Measurements from ENCODE around the gene VMO1.

The VMO1 gene

GRCh38 chr17:4812690-4813089, 26.5 kb upstream of the VMO1 start:
- ChIA-PET CTCF (no interaction called here), POLR2A (no interaction called here)
- no peak for DNase-seq (ENCODE audit: extremely low spot score)
- no peak for TF ChIP-seq ARNT (IDR thresholded peaks at IDR 0.05)

GRCh38 chr17:4811471-4811870, 25.3 kb upstream of the VMO1 start:
- ChIA-PET CTCF (no interaction called here), POLR2A (no interaction called here)
- DNase-seq (ENCODE audit: extremely low spot score), result no peak
- TF ChIP-seq L3MBTL2 (conservative IDR thresholded peaks at IDR 0.05) (no peak), FOXM1 (IDR thresholded peaks at IDR 0.05; ENCODE audit: borderline replicate concordance) (no peak), PKNOX1 (IDR thresholded peaks at IDR 0.05) (no peak), CTBP1 (IDR thresholded peaks at IDR 0.05; ENCODE audit: borderline replicate concordance) (no peak)

DNA sequence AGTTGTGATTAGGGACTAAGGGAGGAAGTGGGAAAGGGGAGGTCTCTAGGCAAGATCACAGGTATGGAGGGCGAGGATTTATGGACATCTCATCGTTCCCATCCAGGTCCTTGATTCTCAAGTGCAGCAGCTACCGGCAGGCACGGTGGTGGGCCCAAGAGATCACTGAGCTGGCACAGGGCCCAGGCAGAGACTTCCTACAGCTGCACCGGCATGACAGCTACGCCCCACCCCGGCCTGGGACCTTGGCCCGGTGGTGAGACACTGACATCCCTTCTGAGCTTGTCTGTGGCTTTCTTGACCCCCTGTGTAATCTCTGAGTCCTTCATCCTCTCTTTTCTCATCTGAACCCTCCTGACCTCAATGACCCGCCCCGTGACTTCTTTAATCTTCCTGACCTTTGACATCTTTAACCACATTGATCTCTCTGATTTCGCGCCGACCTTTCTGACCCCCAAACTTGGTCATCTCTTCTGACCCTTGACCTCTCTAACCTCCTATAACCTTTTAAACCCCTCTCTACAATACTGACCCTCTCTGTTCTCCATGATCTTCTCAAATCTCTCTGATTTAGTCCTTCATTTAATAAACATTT, 24.6 kb upstream of the VMO1 start:
- CTCF ChIA-PET, result no interaction called here
- TF ChIP-seq FOXK2 (IDR thresholded peaks at IDR 0.05) (no peak), BHLHE40 (IDR thresholded peaks at IDR 0.05; ENCODE audit: borderline replicate concordance) (no peak), HDGF (IDR thresholded peaks at IDR 0.05; ENCODE audit: borderline replicate concordance) (no peak), SUZ12 (IDR thresholded peaks at IDR 0.05) (no peak), ZNF384 (IDR thresholded peaks at IDR 0.05) (no peak), L3MBTL2 (conservative IDR thresholded peaks at IDR 0.05) (no peak), FOXA1 (IDR thresholded peaks at IDR 0.05) (no peak), TARDBP (IDR thresholded peaks at IDR 0.05) (no peak), ELF4 (IDR thresholded peaks at IDR 0.05) (no peak), SP1 (IDR thresholded peaks at IDR 0.05) (no peak), FOXM1 (IDR thresholded peaks at IDR 0.05; ENCODE audit: borderline replicate concordance) (no peak), LEF1 (IDR thresholded peaks at IDR 0.05; ENCODE audit: borderline replicate concordance) (no peak), NFRKB (IDR thresholded peaks at IDR 0.05) (no peak), CTBP1 (IDR thresholded peaks at IDR 0.05; ENCODE audit: borderline replicate concordance) (no peak), PKNOX1 (IDR thresholded peaks at IDR 0.05) (no peak)
- POLR2A ChIA-PET, result no interaction called here
- no peak for DNase-seq (ENCODE audit: extremely low spot score)

DNA sequence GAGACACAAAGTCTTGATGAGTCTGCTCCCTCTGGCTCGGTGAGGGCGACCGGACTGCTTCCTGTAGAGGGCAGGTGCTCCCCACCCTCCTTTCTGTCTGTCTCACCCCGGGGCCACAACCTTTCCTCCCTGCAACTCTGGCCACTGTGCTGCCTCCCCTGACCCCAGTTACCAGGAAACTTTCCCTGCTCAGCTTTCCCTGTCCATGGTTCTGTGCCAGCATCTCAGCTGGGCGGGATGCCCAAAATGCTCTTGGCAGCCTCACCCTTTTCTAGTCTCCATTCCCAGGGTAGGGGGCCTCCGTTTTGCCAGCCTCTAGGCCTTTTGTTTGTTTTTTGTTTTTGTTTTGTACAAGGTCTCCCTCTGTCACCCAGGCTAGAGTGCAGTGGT, 22.2 kb upstream of the VMO1 start:
- no peak for DNase-seq (ENCODE audit: extremely low spot score)
- CTCF ChIA-PET, result no interaction called here
- no peak for TF ChIP-seq TARDBP (IDR thresholded peaks at IDR 0.05)
- TF ChIP-seq HDGF (IDR thresholded peaks at IDR 0.05; ENCODE audit: borderline replicate concordance), result no peak
- no peak for TF ChIP-seq BHLHE40 (IDR thresholded peaks at IDR 0.05; ENCODE audit: borderline replicate concordance)
- TF ChIP-seq ZNF384 (IDR thresholded peaks at IDR 0.05), result no peak
- TF ChIP-seq LEF1 (IDR thresholded peaks at IDR 0.05; ENCODE audit: borderline replicate concordance), result no peak
- POLR2A ChIA-PET, result interaction anchor here (3.4 kb wide), 1 partner anchor 19 kb away, joined by 19 read pairs; the partner anchor contains the start of gene GLTPD2

- TF ChIP-seq PKNOX1 (IDR thresholded peaks at IDR 0.05), result no peak
- no peak for TF ChIP-seq ZNF384 (IDR thresholded peaks at IDR 0.05)
- TF ChIP-seq FOXM1 (IDR thresholded peaks at IDR 0.05; ENCODE audit: borderline replicate concordance), result no peak
- no peak for TF ChIP-seq LEF1 (IDR thresholded peaks at IDR 0.05; ENCODE audit: borderline replicate concordance)
- no peak for TF ChIP-seq FOXA1 (IDR thresholded peaks at IDR 0.05)
- TF ChIP-seq ARNT (IDR thresholded peaks at IDR 0.05), result no peak
- TF ChIP-seq SP1 (IDR thresholded peaks at IDR 0.05), result no peak
- no peak for TF ChIP-seq NFRKB (IDR thresholded peaks at IDR 0.05)
- no peak for TF ChIP-seq HDGF (IDR thresholded peaks at IDR 0.05; ENCODE audit: borderline replicate concordance)
- TF ChIP-seq CTBP1 (IDR thresholded peaks at IDR 0.05; ENCODE audit: borderline replicate concordance), result no peak
- no peak for TF ChIP-seq FOXK2 (IDR thresholded peaks at IDR 0.05)
- TF ChIP-seq BHLHE40 (IDR thresholded peaks at IDR 0.05; ENCODE audit: borderline replicate concordance), result no peak
- no peak for TF ChIP-seq TARDBP (IDR thresholded peaks at IDR 0.05)
- TF ChIP-seq L3MBTL2 (conservative IDR thresholded peaks at IDR 0.05), result no peak
- no peak for TF ChIP-seq SUZ12 (IDR thresholded peaks at IDR 0.05)
- no peak for TF ChIP-seq ELF4 (IDR thresholded peaks at IDR 0.05)
- DNase-seq (ENCODE audit: extremely low spot score), result no peak
- POLR2A ChIA-PET, result interaction anchor here (0.9 to 3.4 kb wide), 10 partner anchors 8 to 132 kb away, joined by 3 to 19 read pairs (median 4); partner anchors contain the start of genes GLTPD2, MINK1, PSMB6 and RNF167
- CTCF ChIA-PET, result interaction anchor here (1.4 kb wide), 1 partner anchor 18 kb away, joined by 8 read pairs; no protein-coding TSS in a partner anchor
These were observed 21.6 kb upstream of the VMO1 start for GRCh38 chr17:4807605-4808377.

- ChIA-PET POLR2A (interaction anchor here (0.7 to 3.4 kb wide), 12 partner anchors 9 to 133 kb away, joined by 3 to 19 read pairs (median 4); partner anchors contain the start of genes GLTPD2, MINK1, PSMB6 and RNF167), CTCF (interaction anchor here (1.1 to 1.4 kb wide), 2 partner anchors 17 to 31 kb away, joined by 3 to 8 read pairs; no protein-coding TSS in a partner anchor)
- peak; percentile 97 for DNase-seq (ENCODE audit: extremely low spot score)
- no peak for TF ChIP-seq FOXA1 (IDR thresholded peaks at IDR 0.05)
- TF ChIP-seq FOXM1 (IDR thresholded peaks at IDR 0.05; ENCODE audit: borderline replicate concordance), result peak; percentile 26; the same call in 1 of the 2 replicates
These were observed 20.8 kb upstream of the VMO1 start, which contains the start of gene PLD2 for GRCh38 chr17:4806777-4807604. TSS of gene PLD2 (plus strand) at chr17:4807152. CDS start at chr17:4807773, 621 bp downstream.

Measured in HEK293T (cell line).